PC-3 (cell line): ENCODE data around the gene TMTC1. TPM values are rescaled to one million over a fixed set of nuclear protein-coding genes. Genes with fewer than 3 reads are reported as not detected.
A peak's percentile ranks its signal among the peaks of the same experiment; 100 is the strongest.

Experiments used
- ATAC-seq: fragments of 200-7000 bp; cut with Tn5 transposase; 2 replicates; pipeline ENCODE4 v1.9.1; 2020; ENCODE audit warnings: mild to moderate bottlenecking, moderate library complexity
- BruUV-seq: library from RNA; stranded (reverse); fragments of 400-500 nt; replicated peaks from 2 replicates; lab custom pipeline; 2021; lab: Mats Ljungman, UMichigan
- CTCF ChIA-PET: fragments of 300-600 bp; sonication (Branson Sonifier 250); formaldehyde crosslinking; loops from one replicate; lab custom pipeline; 2022; ENCODE audit warnings: antibody characterized with exemption; lab: Charles Lee
- POLR2A ChIA-PET: fragments of 300-600 bp; sonication (Branson Sonifier 250); formaldehyde crosslinking; loops from one replicate; lab custom pipeline; 2022; ENCODE audit warnings: antibody characterized with exemption; ENCODE audit not compliant: unreplicated experiment; lab: Charles Lee
- DNase-seq: peaks from one replicate; pipeline ENCODE4 v3.0.0-alpha.2; 2015
- H2AFZ ChIP-seq: fragments of 300-600 bp; sonication (generic); 2 replicates; pipeline ENCODE4 v1.6.0; 2016; ENCODE audit warnings: antibody characterized with exemption, low read length
- H3F3A ChIP-seq: fragments of 300-600 bp; sonication (generic); one replicate; pipeline ENCODE4 v1.6.0; 2017; ENCODE audit warnings: antibody characterized with exemption, low read length, control low read depth, mild to moderate bottlenecking; ENCODE audit not compliant: unreplicated experiment
- H3K27ac ChIP-seq: fragments of 300-600 bp; sonication (generic); 2 replicates; pipeline ENCODE4 v1.5.1; 2016; ENCODE audit warnings: mild to moderate bottlenecking, low read length
- H3K27me3 ChIP-seq: fragments of 300-600 bp; sonication (generic); 2 replicates; pipeline ENCODE4 v1.6.1; 2016; ENCODE audit warnings: low read length, mixed read lengths
- H3K36me3 ChIP-seq: fragments of 300-600 bp; sonication (generic); 2 replicates; pipeline ENCODE4 v1.6.1; 2016; ENCODE audit warnings: low read depth, mixed run types, low read length, mixed read lengths
- H3K4me1 ChIP-seq: fragments of 300-600 bp; sonication (generic); 2 replicates; pipeline ENCODE4 v1.5.1; 2016; ENCODE audit warnings: low read length; ENCODE audit not compliant: insufficient read depth
- H3K4me2 ChIP-seq: fragments of 300-600 bp; sonication (generic); 2 replicates; pipeline ENCODE4 v1.6.0; 2016; ENCODE audit warnings: low read length
- H3K4me3 ChIP-seq: fragments of 300-600 bp; sonication (generic); 2 replicates; pipeline ENCODE4 v1.5.1; 2016; ENCODE audit warnings: mild to moderate bottlenecking, low read length, mixed read lengths
- H3K79me2 ChIP-seq: fragments of 300-600 bp; sonication (generic); 2 replicates; pipeline ENCODE4 v1.6.1; 2017; ENCODE audit warnings: low read length, mixed read lengths
- H3K9ac ChIP-seq: fragments of 300-600 bp; sonication (generic); 2 replicates; pipeline ENCODE4 v1.6.0; 2016; ENCODE audit warnings: mild to moderate bottlenecking, low read length
- H3K9me2 ChIP-seq: fragments of 300-600 bp; sonication (generic); replicated peaks from 2 replicates; pipeline ENCODE4 v1.6.1; 2016; ENCODE audit warnings: mixed run types, low read length, mixed read lengths
- H3K9me3 ChIP-seq: fragments of 300-600 bp; sonication (generic); 2 replicates; pipeline ENCODE4 v1.6.1; 2016; ENCODE audit warnings: low read length, mixed read lengths
- H4K20me1 ChIP-seq: fragments of 300-600 bp; sonication (generic); 2 replicates; pipeline ENCODE4 v1.6.1; 2016; ENCODE audit warnings: low read length, mixed read lengths
- EZH2 ChIP-seq: fragments of 300-600 bp; sonication (generic); IDR thresholded peaks from one replicate; pipeline ENCODE4 v1.6.1; 2017; ENCODE audit warnings: antibody characterized with exemption, mild to moderate bottlenecking, low read length; ENCODE audit not compliant: unreplicated experiment
- EZH2phosphoT487 ChIP-seq: fragments of 300-600 bp; sonication (generic); IDR thresholded peaks from 2 replicates; pipeline ENCODE4 v1.6.1; 2018; ENCODE audit warnings: mild to moderate bottlenecking, antibody characterized with exemption, low read length, borderline replicate concordance
- intact Hi-C: fragments of 100-400 bp; cut with micrococcal nuclease; formaldehyde crosslinking; loops from 2 replicates; pipeline ENCODE4 v1.9.0; 2023
- total RNA-seq: library from RNA; depleted of rRNA; stranded (reverse); fragments of >200 nt; gene quantifications from 2 replicates; pipeline ENCODE4 v1.2.3, GENCODE V29; 2014
- TF ChIP-seq, protein P1 (sequence below): fragments of 300-600 bp; sonication (generic); conservative IDR thresholded peaks from 2 replicates; pipeline ENCODE4 v1.5.1; 2017; ENCODE audit warnings: antibody characterized with exemption, low read depth, mild to moderate bottlenecking, low read length

TMTC1 gene
- total RNA-seq, 1 experiment from 2014 or later = 5.8 TPM

GRCh38 chr12:29682088-29682487 lies 101.7 kb downstream of the TMTC1 start:
- CTCF ChIA-PET = no interaction called here
- BruUV-seq = no TSS peak
- peak; percentile 68 for DNase-seq

DNA sequence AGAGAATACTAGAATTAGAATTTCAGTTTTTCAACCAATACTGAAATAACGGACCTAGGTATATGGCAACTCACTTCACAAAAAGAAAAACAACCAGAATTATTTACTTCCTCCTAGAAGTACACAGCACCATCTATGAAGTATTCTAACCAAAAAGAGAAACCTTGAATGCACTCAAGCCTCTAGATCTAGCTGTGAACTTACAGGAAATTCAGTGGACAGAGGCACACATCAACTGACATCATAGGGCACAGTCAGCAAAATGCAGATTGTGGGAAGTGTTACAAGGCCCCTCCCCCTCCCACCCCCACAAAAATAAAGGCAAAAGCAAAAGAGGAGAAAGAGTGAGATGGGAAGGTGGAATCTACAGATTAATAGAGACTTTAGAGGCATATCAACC lies 102.4 kb downstream of the TMTC1 start:
- H2AFZ ChIP-seq = no peak overlapping the region
- peaks cover 28% of the 10 kb centered on the region; the same call in 1 of the 2 replicates for H3K27me3 ChIP-seq
- no peaks in the 10 kb centered on the region for H4K20me1 ChIP-seq
- no peak overlapping the region for H3K27ac ChIP-seq
- no TSS peak for BruUV-seq
- no peak overlapping the region for H3K4me3 ChIP-seq
- no peaks in the 10 kb centered on the region for H3K79me2 ChIP-seq
- no peak for DNase-seq
- no peaks in the 10 kb centered on the region for H3K9me2 ChIP-seq
- H3K4me2 ChIP-seq = no peak overlapping the region
- ChIA-PET POLR2A (no interaction called here), CTCF (no interaction called here)
- no peaks in the 10 kb centered on the region for H3K9me3 ChIP-seq
- intact Hi-C loops = no loop called here
- no peaks in the 10 kb centered on the region for H3K4me1 ChIP-seq
- no peak for ATAC-seq
- TF ChIP-seq, protein P1, sequence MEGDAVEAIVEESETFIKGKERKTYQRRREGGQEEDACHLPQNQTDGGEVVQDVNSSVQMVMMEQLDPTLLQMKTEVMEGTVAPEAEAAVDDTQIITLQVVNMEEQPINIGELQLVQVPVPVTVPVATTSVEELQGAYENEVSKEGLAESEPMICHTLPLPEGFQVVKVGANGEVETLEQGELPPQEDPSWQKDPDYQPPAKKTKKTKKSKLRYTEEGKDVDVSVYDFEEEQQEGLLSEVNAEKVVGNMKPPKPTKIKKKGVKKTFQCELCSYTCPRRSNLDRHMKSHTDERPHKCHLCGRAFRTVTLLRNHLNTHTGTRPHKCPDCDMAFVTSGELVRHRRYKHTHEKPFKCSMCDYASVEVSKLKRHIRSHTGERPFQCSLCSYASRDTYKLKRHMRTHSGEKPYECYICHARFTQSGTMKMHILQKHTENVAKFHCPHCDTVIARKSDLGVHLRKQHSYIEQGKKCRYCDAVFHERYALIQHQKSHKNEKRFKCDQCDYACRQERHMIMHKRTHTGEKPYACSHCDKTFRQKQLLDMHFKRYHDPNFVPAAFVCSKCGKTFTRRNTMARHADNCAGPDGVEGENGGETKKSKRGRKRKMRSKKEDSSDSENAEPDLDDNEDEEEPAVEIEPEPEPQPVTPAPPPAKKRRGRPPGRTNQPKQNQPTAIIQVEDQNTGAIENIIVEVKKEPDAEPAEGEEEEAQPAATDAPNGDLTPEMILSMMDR = no peak
- no peak for TF ChIP-seq EZH2phosphoT487
- TF ChIP-seq EZH2 = no peak
- no peak overlapping the region for H3K9ac ChIP-seq
- no peaks in the 10 kb centered on the region for H3F3A ChIP-seq
- no peaks in the 10 kb centered on the region for H3K36me3 ChIP-seq

More at GRCh38 chr12:29682088-29682487, 101.7 kb downstream of the TMTC1 start:
- POLR2A ChIA-PET = no interaction called here
- Histone ChIP-seq H3K4me2 (no peak overlapping the region), H3K9me2 (no peaks in the 10 kb centered on the region), H3F3A (no peaks in the 10 kb centered on the region), H3K27me3 (peaks cover 25% of the 10 kb centered on the region; the same call in 1 of the 2 replicates), H4K20me1 (no peaks in the 10 kb centered on the region), H3K79me2 (no peaks in the 10 kb centered on the region), H3K9ac (no peak overlapping the region), H3K27ac (no peak overlapping the region), H3K4me3 (no peak overlapping the region), H3K36me3 (no peaks in the 10 kb centered on the region), H3K9me3 (no peaks in the 10 kb centered on the region), H2AFZ (no peak overlapping the region), H3K4me1 (no peaks in the 10 kb centered on the region)
- peak; percentile 78 for ATAC-seq
- TF ChIP-seq EZH2 (no peak), EZH2phosphoT487 (no peak)
- TF ChIP-seq, protein P1 = no peak
- intact Hi-C loops = no loop called here

DNA sequence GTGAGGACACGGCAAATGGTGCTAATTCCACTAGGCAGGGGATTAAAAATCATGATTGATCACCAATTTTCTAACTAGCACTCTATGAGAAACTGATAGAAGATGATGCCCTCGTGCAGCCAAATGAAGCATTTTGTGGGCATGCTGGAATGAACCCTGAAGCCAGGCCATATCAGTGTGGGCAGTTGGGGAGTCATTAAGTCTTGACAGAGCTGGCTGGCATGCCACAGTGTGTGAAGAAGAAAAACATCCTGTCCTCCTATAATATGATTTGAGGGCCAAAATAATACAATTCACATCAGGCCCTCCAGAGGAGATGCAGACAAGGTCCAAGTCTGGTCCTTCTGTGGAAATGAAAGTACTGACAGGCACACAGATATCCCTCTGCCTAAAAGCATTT lies 107.1 kb downstream of the TMTC1 start:
- ChIA-PET POLR2A (no interaction called here), CTCF (no interaction called here)
- H3K9me2 ChIP-seq = no peaks in the 10 kb centered on the region
- H3K79me2 ChIP-seq = no peaks in the 10 kb centered on the region
- no peak overlapping the region for H3K27ac ChIP-seq
- no peaks in the 10 kb centered on the region for H4K20me1 ChIP-seq
- no TSS peak for BruUV-seq
- H3K27me3 ChIP-seq = peaks cover 19% of the 10 kb centered on the region
- TF ChIP-seq EZH2 (no peak), EZH2phosphoT487 (no peak)
- TF ChIP-seq, protein P1 = no peak
- no peak overlapping the region for H3K4me2 ChIP-seq
- H3K4me1 ChIP-seq = peaks cover 6% of the 10 kb centered on the region
- H3F3A ChIP-seq = no peaks in the 10 kb centered on the region
- no peak overlapping the region for H2AFZ ChIP-seq
- H3K36me3 ChIP-seq = no peaks in the 10 kb centered on the region
- H3K9me3 ChIP-seq = no peaks in the 10 kb centered on the region
- H3K4me3 ChIP-seq = no peak overlapping the region
- DNase-seq (no peak), ATAC-seq (no peak)
- intact Hi-C loops = no loop called here
- H3K9ac ChIP-seq = no peak overlapping the region
